ENCODE measurements around the gene OBSCN. TPM values are rescaled to one million over a fixed set of nuclear protein-coding genes. Genes with fewer than 3 reads are reported as not detected.

The OBSCN gene
- total RNA-seq, 2 donors from 2014 or later, result 34.3 to 45.2 TPM

DNA sequence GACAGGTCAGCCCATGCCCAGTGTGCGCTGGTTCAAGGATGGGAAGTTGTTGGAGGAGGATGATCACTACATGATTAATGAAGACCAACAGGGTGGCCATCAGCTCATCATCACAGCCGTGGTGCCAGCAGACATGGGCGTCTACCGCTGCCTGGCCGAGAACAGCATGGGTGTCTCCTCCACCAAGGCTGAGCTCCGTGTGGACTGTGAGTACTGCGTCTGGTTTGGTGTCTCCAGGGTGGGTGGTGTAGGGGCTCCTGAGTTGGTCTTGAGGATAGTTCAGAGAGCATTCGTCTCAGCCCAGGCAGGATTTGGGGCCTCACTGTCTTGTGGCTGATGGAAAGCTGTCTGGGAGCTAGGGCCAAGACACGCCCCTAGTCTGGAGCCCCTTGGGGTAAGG lies 115.6 kb downstream of the OBSCN start:
- 97% methylated on average over 9 of the region's 9 CpGs for WGBS
- Histone ChIP-seq H3K4me1 (replicated peaks) (no peaks in the 10 kb centered on the region), H3K27ac (no peak overlapping the region), H3K9me3 (no peaks in the 10 kb centered on the region), H3K27me3 (replicated peaks; ENCODE audit: insufficient read depth) (no peaks in the 10 kb centered on the region), H3K36me3 (peaks cover 0 to 4% of the 10 kb centered on the region in 2 donors), H3K4me3 (no peak overlapping the region)
- intact Hi-C loops (cut with DNase I), result no loop called here
- DNase-seq (ENCODE audit: low spot score), result no peak
- TF ChIP-seq POLR2AphosphoS5 (IDR thresholded peaks at IDR 0.05), result no peak
- TF ChIP-seq POLR2A (IDR thresholded peaks at IDR 0.05), result no peak
- TF ChIP-seq, protein P1, sequence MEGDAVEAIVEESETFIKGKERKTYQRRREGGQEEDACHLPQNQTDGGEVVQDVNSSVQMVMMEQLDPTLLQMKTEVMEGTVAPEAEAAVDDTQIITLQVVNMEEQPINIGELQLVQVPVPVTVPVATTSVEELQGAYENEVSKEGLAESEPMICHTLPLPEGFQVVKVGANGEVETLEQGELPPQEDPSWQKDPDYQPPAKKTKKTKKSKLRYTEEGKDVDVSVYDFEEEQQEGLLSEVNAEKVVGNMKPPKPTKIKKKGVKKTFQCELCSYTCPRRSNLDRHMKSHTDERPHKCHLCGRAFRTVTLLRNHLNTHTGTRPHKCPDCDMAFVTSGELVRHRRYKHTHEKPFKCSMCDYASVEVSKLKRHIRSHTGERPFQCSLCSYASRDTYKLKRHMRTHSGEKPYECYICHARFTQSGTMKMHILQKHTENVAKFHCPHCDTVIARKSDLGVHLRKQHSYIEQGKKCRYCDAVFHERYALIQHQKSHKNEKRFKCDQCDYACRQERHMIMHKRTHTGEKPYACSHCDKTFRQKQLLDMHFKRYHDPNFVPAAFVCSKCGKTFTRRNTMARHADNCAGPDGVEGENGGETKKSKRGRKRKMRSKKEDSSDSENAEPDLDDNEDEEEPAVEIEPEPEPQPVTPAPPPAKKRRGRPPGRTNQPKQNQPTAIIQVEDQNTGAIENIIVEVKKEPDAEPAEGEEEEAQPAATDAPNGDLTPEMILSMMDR (IDR thresholded peaks at IDR 0.05), result no peak

DNA sequence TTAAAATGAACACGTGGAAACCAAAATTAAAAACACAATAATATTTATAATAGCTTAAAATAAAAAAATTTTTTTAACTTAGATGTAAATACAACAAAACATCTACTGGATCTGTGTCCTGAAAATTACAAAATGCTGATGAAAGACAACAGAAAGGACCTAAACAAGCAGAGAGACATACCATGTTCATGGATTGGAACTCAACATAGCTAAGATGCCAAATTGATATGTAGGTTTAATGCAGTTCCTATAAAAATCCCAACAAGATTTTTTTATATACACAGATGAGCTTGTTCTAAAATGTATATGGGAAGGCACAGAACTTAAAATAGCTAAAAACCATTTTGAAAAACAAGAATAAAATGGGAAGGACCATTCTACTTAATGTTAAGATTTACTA lies 117.4 kb downstream of the OBSCN start:
- 97% methylated on average over 1 of the region's 1 CpG for WGBS
- Histone ChIP-seq H3K4me1 (replicated peaks) (no peaks in the 10 kb centered on the region), H3K4me3 (no peak overlapping the region), H3K27me3 (replicated peaks; ENCODE audit: insufficient read depth) (no peaks in the 10 kb centered on the region), H3K27ac (no peak overlapping the region), H3K36me3 (no peaks in the 10 kb centered on the region), H3K9me3 (no peaks in the 10 kb centered on the region)
- no peak for DNase-seq (ENCODE audit: low spot score)
- no peak for TF ChIP-seq POLR2AphosphoS5 (IDR thresholded peaks at IDR 0.05)
- no peak for TF ChIP-seq POLR2A (IDR thresholded peaks at IDR 0.05)
- TF ChIP-seq, protein P1 (IDR thresholded peaks at IDR 0.05), result no peak
- intact Hi-C loops (cut with DNase I), result no loop called here

DNA sequence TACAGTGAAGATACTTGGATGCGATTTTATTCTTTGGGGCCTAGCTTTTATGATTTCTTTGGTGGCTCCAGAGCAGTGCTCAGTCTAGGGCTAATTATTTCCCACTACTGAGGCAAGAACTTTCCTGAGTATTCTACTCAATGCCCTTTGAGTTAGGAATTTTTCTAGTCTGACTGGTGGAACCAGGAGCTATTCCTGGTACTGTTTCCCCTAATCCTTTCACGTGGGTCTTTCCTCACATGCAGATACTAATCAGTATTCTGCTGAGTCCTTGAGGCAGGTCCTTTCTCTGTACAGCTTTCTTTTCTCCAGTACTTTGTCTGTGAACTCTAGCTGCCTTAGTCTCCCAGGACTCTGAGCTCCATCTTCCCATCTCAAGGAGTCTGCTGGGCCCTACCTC lies 122.0 kb downstream of the OBSCN start:
- TF ChIP-seq POLR2AphosphoS5 (IDR thresholded peaks at IDR 0.05) (no peak), POLR2A (IDR thresholded peaks at IDR 0.05) (no peak)
- TF ChIP-seq, protein P1 (IDR thresholded peaks at IDR 0.05), result no peak
- WGBS, result 60% methylated on average over 2 of the region's 2 CpGs
- no peak overlapping the region for H3K27ac ChIP-seq
- no peaks in the 10 kb centered on the region for H3K27me3 ChIP-seq (replicated peaks; ENCODE audit: insufficient read depth)
- no peaks in the 10 kb centered on the region for H3K36me3 ChIP-seq
- no peaks in the 10 kb centered on the region for H3K4me1 ChIP-seq (replicated peaks)
- intact Hi-C loops (cut with DNase I), result no loop called here
- H3K9me3 ChIP-seq, result no peaks in the 10 kb centered on the region
- DNase-seq (ENCODE audit: low spot score), result no peak
- no peak overlapping the region for H3K4me3 ChIP-seq

DNA sequence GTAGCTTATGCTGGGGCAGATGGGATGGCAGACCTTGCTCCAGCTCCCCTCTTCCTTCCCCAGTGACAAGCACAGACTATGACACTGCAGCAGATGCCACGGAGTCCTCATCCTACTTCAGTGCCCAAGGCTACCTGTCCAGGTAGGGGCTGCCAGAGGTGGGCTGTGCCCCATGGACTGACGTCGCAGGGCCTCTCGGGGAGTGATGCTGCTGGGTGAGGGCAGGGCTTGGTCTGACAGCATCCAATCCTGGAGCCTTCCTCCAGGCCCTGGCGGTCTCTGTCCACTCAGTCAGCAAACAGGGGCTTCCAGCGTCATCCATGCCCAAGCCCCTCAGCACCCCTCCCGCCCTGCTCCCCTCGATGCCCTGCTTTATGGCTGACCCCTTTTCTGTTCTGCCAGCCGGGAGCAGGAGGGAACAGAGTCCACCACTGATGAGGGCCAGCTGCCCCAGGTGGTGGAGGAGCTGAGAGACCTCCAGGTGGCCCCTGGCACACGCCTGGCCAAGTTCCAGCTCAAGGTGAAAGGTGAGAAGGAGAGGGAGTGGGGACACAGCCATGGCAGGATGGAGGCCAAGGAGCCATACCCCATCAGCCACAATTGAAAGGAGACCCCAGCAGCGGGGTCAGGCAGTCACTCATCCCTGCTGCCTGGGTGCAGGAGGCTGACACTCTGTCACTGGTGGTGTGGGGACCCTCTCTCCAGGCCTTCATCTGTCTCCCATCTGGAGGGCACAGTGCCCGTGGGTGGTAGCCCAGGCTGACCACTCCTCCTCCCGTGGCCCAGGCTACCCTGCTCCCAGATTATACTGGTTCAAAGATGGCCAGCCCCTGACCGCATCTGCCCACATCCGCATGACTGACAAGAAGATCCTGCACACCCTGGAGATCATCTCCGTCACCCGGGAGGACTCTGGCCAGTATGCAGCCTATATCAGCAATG lies 125.2 kb downstream of the OBSCN start:
- 91% methylated on average over 16 of the region's 17 CpGs for WGBS
- no peaks in the 10 kb centered on the region for H3K4me1 ChIP-seq (replicated peaks)
- H3K27ac ChIP-seq, result no peak overlapping the region
- H3K27me3 ChIP-seq (replicated peaks; ENCODE audit: insufficient read depth), result no peaks in the 10 kb centered on the region
- H3K4me3 ChIP-seq, result no peak overlapping the region
- no peak for DNase-seq (ENCODE audit: low spot score)
- no peaks in the 10 kb centered on the region for H3K9me3 ChIP-seq
- intact Hi-C loops (cut with DNase I), result no loop called here
- TF ChIP-seq, protein P1 (IDR thresholded peaks at IDR 0.05), result no peak
- TF ChIP-seq POLR2A (IDR thresholded peaks at IDR 0.05), result no peak
- no peaks in the 10 kb centered on the region for H3K36me3 ChIP-seq

DNA sequence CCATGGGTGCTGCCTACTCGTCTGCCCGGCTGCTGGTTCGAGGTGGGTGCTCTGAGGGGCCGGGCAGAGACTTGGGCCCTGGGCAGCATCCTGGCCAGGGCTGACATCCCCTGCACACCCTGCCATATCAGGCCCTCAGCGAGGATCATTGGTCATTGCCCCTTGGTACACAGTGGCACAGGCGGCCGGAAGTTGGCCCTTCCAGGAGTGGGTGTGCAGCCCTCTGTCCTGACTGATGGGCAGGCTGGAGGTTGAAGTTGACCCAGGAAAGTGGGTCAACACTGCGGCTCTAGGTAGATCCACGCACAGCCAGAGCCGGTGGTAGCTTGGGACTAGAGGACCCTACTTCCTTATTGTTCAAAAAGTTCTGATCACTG lies 125.9 kb downstream of the OBSCN start:
- 94% methylated on average over 7 of the region's 10 CpGs for WGBS
- Histone ChIP-seq H3K4me3 (no peak overlapping the region), H3K4me1 (replicated peaks) (no peaks in the 10 kb centered on the region), H3K9me3 (no peaks in the 10 kb centered on the region), H3K27me3 (replicated peaks; ENCODE audit: insufficient read depth) (no peaks in the 10 kb centered on the region), H3K36me3 (no peaks in the 10 kb centered on the region), H3K27ac (no peak overlapping the region)
- DNase-seq (ENCODE audit: low spot score), result no peak
- intact Hi-C loops (cut with DNase I), result no loop called here
- TF ChIP-seq POLR2A (IDR thresholded peaks at IDR 0.05) (no peak), POLR2AphosphoS5 (IDR thresholded peaks at IDR 0.05) (no peak)

Measured in prostate gland (tissue), 2 donors.